Measurements from ENCODE around the gene KRT79.
"Not testable (repeated sequence)": the region's sequence is repeated elsewhere in the genome, so short reads cannot be mapped to it uniquely, and the experiment has no call there.

The KRT79 gene

DNA sequence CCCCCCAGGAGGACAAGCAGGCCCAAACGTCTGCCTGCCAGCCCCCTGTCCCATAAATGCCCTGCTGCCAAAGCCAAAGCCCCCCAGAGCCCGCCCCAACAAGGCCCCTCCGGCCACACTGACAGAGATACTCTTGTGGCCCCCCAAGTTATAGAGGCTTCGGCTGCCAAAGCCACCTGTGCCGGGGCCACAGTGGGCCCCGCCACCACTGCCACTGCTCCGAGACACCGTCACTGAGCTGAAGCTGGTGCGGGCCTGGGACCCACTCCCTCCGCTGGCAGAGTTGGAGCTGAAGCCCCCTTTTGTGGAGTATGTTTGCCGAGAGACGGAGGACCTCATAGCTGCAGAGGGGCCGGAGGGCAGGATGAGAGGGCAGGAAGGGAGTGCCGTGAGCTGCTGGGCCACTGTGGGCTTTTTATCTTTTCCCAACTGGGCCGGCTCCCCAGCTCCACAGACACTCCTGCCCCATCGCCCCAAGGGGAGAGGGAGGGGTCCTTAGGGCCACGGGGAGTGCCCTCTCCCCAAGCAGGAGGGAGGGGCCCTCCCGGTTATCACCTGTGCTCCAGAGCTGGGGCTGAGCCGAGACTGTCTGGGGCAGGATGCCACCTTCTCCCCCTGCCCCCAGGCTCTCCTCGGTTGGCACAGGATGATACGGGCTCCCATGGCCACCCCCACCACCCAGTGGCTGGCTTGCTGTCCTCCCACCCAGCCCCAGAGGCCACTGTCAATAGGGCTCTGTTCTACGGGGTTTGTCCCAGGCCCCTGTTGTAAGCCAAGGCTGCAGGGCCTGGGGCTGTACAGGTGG lies at the start of gene KRT79:
Gene KRT79 (minus strand): TSS at position 390 of the 805 bp plus-strand sequence. CDS start 51 bp downstream, at position 339.
- no peak for DNase-seq (ENCODE audit: low spot score)

DNA sequence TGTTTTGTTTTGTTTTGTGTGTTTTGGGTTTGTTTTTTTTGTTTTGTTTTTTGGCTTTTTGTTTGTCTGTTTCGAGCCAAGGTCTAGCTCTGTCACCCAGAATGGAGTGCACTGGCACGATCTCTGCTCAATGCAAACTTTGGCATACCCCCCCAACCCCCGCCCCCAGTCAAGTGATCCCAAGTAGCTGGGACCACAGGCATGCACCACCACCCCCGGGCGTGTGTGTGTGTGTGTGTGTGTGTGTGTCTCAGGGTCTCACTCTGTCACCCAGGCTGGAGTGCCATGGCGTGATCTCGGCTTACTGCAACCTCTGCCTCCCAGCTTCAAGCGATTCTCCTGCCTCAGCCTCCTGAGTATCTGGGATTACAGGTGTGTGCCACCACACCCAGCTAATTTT lies 46.4 kb upstream of the KRT79 start:
- DNase-seq (ENCODE audit: low spot score) = not testable (repeated sequence)

- peak; percentile 69 for DNase-seq (ENCODE audit: low spot score)
Measured at GRCh38 chr12:52879394-52880351, 45.6 kb upstream of the KRT79 start.

GRCh38 chr12:52878507-52879393 lies 44.6 kb upstream of the KRT79 start:
- DNase-seq (ENCODE audit: low spot score) = no peak

- no peak for DNase-seq (ENCODE audit: low spot score)
Measured at GRCh38 chr12:52877242-52877641, 43.1 kb upstream of the KRT79 start.

DNA sequence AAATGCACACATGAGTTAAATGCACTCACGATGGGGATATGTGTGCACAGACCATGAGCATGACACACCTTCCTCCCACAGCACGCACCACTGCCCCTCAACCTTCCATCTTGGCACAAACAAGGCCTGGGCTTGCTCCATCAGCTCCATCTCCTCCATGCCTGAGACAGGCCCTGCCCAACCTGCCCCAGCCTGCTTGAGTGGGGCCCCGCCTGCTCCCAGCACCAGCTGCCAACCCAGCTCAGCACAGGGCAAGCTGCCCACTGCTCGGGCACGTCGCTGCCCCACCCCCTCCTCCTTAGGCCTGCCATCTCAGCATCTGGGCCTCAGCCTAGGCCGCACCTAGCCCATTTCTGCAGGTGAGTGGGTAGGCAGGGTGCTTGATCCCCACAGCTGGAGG lies 42.3 kb upstream of the KRT79 start:
- DNase-seq (ENCODE audit: low spot score) = no peak

- DNase-seq (ENCODE audit: low spot score) = no peak
Measured at GRCh38 chr12:52874573-52875435, 40.7 kb upstream of the KRT79 start.

- peak; percentile 21 for DNase-seq (ENCODE audit: low spot score)
Measured at GRCh38 chr12:52873832-52874572, 39.9 kb upstream of the KRT79 start.

DNA sequence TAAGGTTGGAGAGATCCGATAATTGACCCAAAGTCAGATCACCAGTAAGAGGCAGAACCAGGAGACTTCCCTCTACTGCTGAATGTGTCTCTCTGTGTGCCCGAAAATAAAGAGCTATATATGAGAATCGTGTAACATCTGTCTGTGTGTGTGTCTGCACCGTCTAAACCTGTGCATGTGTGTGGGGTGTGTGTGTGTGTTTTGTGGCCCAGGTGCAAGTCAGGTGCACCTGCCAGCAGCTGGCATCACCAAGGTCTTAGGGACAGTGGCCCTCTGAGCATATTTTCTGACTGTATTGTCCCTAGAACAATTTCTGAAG lies 39.4 kb upstream of the KRT79 start:
- no peak for DNase-seq (ENCODE audit: low spot score)

GRCh38 chr12:52872644-52873389 lies 38.7 kb upstream of the KRT79 start:
- no peak for DNase-seq (ENCODE audit: low spot score)

DNA sequence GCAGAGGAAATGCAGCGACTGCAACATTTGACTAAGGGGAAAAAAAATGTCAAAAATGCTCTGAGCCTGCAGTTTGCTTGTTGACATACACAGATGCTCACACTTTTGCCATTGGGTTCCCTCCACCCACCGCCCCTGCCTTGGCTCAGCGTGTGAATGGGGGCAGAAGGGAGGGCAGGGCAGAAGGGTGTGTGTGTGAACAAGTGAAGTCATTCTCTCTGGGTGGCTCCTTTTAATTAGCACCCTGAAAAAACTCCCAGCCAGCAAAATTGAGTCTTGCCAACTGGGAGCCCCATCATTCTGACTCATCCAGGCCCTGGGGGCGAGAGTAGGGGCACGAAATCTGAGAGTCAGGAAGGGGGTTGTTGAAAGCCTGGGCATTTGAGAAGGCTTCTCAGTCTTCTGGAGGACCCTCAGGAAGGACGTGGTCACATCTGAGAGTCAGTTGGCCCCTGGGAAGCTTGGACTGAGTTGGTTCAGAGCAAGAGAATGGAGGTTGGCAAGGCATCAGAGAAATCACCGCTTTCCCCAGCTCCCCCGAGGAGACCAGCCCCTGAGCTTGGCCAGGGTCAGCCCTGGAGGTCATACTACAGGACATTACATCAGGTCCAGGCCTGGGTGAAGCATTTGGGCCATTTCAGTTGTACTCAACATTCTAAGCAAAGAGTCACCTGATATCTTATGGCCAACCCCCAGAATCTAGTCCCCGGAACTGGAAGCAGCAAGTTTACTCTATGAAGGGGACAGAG lies 37.4 kb upstream of the KRT79 start:
- no peak for DNase-seq (ENCODE audit: low spot score)

DNA sequence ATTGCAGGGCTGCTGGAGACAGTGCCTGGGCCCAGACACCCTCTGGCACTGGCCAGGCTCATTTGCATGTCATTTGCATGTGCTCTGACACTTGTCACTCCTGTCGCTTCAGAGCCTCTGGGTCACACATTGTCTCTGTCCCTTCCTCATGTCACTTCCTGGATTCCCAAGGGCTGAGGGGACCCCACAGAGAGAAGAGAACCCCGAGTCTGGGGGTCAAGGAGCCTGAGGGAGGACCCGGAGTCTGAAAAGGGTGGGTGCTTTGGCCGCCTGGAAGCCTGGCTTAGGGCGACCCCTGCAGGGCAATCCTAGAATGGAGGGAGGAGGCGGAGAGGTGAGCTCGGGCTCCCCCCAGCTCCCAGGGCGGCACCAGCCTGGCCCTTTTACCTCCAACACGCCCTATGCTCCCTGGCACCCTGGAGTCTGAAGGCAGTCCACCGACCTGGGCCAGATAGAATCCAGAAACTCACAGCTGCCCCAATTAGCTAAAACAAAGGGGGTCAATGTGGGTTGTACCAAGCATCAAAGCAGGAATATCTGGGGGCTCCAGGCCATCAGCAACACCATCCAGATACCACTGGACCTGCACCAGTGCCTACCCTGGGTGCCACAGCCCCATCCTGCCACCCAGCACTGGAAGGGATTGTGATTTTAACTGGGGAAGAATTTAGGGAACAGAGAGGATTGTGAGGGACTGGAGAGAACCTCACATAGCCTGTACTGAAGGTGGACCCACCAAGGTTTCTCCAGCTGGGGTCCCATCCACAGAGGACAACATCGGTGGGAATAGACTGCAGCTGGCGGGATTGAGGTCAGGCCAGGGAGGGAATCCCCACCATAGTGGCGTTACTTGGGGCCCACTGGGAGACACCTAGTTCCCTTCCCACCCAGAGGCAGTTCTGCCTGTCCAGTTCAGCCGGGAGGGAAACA lies 36.5 kb upstream of the KRT79 start:
- DNase-seq (ENCODE audit: low spot score) = peak; percentile 64

DNA sequence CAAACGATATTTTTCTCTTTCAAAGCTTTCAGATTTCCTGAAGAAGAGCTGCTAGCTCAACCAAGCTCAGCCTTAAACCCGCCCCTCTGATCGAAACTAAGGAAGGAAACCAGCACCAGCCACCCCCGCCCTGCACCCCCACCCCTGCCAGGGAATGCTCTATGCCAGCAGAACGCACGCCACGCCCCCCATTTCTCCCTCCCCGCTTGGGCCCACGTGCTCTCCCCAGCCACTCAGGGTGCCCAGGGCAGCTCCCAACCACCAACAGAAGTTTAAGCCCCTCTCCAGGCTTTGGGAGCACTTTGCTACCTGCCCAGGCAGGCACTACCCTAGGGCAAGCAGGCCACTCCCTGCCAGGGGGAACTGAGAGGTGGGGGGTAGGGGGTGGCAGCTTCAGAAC lies 33.5 kb upstream of the KRT79 start:
- DNase-seq (ENCODE audit: low spot score) = no peak

DNA sequence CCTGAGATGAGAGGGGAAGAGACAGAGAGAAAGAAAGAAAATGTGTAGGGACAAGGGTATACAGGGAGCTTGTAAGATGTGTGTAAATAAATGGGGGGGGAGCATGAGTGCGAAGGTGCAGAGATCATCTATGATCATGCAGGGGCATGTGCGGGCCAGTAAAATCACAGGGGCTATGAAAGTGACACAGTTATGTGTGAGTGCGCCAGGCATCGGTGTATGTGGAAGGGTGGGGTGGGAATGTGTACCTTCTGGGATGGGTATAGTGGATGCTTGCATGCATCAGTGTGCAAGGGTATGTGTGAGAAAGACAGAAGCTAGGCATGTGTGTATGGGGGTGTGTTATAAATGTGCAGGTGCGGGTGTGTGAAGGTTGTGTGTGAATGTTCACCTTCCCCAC lies 33.0 kb upstream of the KRT79 start:
- no peak for DNase-seq (ENCODE audit: low spot score)

DNA sequence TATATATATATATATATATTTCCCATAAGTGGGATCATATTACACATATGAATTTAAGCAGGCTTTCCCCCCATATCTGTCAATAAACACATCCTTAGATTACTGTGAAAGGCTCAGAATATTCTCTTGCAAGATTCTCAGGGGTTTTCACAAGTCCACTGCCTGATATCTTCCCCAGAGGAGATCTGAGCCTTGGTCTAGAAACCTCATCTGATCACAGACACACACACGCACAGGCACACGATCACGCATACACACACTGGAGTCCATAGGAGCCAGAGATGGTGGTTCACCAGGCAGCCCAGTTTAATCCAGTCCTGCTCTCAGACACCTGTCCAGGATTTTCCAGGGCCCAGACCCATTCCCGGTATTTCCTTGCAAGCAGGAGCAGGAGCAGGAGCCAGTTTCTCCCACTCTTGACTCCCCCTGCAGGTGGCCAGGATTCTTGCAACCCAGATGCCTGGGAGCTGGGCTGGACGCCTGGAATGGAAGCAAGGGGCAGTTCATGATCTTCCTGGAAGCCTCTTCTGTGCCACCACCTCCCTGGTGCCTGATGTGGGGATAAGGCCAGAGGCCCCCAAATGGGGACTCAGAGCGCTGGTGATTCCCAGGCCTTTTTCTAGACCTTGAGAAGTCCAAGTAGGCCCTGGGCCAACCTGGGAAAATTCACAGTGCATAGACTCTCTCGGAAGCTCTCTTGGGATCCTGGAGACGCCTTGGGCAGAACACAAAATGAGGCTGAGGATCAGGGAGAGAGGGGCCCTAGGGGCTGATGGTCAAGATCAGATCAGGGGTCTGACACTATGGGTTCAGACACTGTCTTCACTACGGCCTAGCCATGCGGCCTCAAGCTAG lies 31.2 kb upstream of the KRT79 start:
- DNase-seq (ENCODE audit: low spot score) = no peak

- DNase-seq (ENCODE audit: low spot score) = no peak
Measured at GRCh38 chr12:52862023-52862422, 27.9 kb upstream of the KRT79 start.

DNA sequence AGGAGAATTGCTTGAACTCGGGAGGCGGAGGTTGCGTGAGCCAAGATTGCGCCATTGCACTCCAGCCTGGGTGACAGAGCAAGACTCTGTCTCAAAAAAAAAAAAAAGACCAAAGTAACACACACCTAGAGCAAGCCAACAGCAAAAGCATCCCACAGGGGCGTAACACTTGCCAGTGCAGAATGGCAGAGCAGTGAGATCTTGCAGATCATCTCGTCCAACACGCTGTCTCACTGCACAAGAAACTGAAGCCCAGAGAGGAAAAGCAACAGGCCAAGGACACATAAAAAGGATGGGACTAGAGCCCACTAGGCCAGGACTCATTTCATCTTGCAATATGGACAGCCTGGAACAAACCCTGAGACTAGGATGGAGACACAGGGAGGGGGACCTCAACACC lies 27.4 kb upstream of the KRT79 start:
- no peak for DNase-seq (ENCODE audit: low spot score)
